ENCODE data around the gene HIF3A. TPM values are rescaled to one million over a fixed set of nuclear protein-coding genes. Genes with fewer than 3 reads are reported as not detected.

Gene HIF3A
- total RNA-seq, 1 donor from 2014 or later, result 79.3 TPM

DNA sequence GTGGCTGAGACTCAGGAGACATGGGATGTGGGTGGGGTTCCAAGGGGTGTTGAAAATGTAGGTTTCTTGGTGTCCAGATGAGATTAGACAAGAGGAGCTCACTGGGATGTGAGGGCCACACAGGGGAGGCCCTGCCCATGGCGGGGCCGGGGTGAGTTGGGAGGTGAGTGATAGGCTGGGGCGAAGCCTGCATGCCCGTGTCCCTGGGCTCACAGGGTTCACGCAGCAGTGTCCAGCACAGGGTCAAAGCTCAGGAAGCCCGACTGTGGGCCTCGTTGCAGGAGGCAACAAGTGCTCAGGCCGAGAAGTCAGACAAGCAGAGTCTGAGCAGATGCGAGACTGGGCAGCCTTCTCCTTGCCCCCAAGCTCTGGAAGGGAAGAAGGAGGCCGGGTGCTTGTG is 89.3 kb downstream of the HIF3A start:
- peaks cover 55 to 63% (median 56%) of the 10 kb centered on the region in 3 donors for H3K36me3 ChIP-seq (ENCODE audit: control insufficient read depth in 3 of 3, insufficient read depth in 3 of 3, low read length in 3 of 3)
- H3K9me3 ChIP-seq (ENCODE audit: control insufficient read depth in 3 of 3, low read length in 3 of 3), result no peaks in the 10 kb centered on the region
- H3K27me3 ChIP-seq (ENCODE audit: control insufficient read depth in 3 of 3, insufficient read depth in 3 of 3, low read length in 3 of 3), result no peaks in the 10 kb centered on the region

DNA sequence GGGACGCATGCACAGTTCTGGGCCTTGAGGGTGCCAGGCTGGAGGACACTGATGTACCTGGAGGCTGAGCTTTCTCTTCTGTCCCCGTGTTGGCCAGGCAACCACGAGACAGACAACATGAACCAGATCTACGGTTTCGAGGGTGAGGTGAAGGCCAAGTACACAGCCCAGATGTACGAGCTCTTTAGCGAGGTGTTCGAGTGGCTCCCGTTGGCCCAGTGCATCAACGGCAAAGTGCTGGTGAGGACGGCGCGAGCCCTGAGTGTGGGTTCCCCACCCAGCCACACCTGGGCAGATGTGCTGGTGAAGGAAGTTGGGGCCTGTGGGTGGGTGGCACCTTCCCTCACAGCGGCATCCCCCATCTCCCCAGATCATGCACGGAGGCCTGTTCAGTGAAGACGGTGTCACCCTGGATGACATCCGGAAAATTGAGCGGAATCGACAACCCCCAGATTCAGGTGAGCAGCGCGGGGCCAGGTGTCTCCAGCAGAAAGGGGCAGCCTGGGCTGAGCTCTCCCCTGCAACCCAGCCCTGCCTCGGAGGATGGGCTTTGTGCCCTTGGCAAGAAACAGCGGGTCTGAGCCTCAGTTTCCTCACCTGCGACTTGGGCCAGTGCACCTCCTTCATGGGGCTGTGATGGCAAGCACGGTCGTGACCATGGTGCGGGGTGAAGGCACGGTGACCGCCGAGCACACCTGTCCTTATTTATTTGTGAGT is 90.3 kb downstream of the HIF3A start:
- Histone ChIP-seq H3K36me3 (ENCODE audit: control insufficient read depth in 3 of 3, insufficient read depth in 3 of 3, low read length in 3 of 3) (peaks cover 56 to 65% (median 59%) of the 10 kb centered on the region in 3 donors), H3K27me3 (ENCODE audit: control insufficient read depth in 3 of 3, insufficient read depth in 3 of 3, low read length in 3 of 3) (no peaks in the 10 kb centered on the region), H3K27ac (ENCODE audit: low read depth, low read length) (no peak overlapping the region), H3K4me3 (ENCODE audit: low read length in 3 of 3) (no peak overlapping the region), H3K9ac (ENCODE audit: low read depth in 1 of 3, low read length in 3 of 3) (no peak overlapping the region), H3K9me3 (ENCODE audit: control insufficient read depth in 3 of 3, low read length in 3 of 3) (no peaks in the 10 kb centered on the region), H3K4me1 (ENCODE audit: control insufficient read depth in 3 of 3, insufficient read depth in 3 of 3, low read length in 3 of 3) (peaks cover 0 to 3% (median 0%) of the 10 kb centered on the region in 3 donors)

More for the DNA sequence above, 89.3 kb downstream of the HIF3A start:
- Histone ChIP-seq H3K9ac (ENCODE audit: low read depth in 1 of 3, low read length in 3 of 3) (no peak overlapping the region), H3K27ac (ENCODE audit: low read depth, low read length) (no peak overlapping the region), H3K4me3 (ENCODE audit: low read length in 3 of 3) (no peak overlapping the region), H3K4me1 (ENCODE audit: control insufficient read depth in 3 of 3, insufficient read depth in 3 of 3, low read length in 3 of 3) (peaks cover 0 to 3% (median 0%) of the 10 kb centered on the region in 3 donors)

DNA sequence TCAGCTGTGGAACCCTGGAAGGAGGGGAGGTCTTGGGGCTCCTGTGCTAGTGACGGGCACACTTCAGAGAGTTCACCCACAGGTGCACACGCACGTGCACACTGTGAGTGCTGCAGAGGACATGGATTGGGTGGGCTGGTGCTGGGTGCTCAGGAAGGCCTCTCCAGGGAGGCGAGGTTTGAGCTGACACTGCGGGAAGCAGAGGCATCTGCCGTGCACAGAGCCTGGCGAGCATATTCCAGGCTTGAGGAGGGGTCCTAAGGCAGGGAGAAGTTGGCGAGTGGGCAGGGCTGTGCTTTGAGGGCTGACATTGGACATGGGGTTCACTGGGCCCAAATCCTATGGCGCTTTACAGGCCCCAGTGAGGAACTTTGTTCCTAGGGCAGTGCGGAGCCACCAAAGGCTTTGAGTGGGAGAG is 90.9 kb downstream of the HIF3A start:
- no peak overlapping the region for H3K4me3 ChIP-seq (ENCODE audit: low read length in 3 of 3)

DNA sequence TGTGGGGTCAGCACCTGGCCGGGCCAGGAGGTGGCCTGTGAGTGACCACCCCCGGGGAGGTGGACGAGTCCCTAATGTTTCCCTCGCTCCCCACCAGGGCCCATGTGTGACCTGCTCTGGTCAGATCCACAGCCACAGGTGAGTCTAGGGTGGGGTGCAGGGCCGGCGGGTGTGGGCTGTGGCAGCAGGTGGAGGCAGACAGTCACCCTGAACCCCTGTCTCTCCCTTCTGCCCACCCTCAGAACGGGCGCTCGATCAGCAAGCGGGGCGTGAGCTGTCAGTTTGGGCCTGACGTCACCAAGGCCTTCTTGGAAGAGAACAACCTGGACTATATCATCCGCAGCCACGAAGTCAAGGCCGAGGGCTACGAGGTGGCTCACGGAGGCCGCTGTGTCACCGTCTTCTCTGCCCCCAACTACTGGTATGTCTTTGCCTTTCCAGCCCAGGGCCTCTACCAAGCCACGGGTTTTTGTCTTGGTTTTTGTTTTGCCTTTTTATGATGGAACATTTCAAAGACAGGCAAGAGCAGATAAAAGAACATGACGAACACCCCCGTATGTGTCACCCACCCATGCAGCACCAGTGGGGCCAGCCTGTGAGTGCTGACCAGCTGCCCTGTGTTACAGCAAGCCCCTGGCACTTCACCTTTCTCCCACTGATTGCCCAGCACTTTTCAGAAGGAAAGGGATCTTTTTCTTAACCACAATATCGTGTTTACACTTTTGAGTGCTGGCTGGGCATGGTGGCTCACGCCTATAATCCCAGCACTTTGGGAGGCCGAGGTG is 91.7 kb downstream of the HIF3A start:
- no peak overlapping the region for H3K9ac ChIP-seq (ENCODE audit: low read depth in 1 of 3, low read length in 3 of 3)
- H3K4me1 ChIP-seq (ENCODE audit: control insufficient read depth in 3 of 3, insufficient read depth in 3 of 3, low read length in 3 of 3), result peaks cover 0 to 7% (median 0%) of the 10 kb centered on the region in 3 donors
- H3K36me3 ChIP-seq (ENCODE audit: control insufficient read depth in 3 of 3, insufficient read depth in 3 of 3, low read length in 3 of 3), result peaks cover 56 to 63% (median 59%) of the 10 kb centered on the region in 3 donors
- no peak overlapping the region for H3K27ac ChIP-seq (ENCODE audit: low read depth, low read length)
- no peak overlapping the region for H3K4me3 ChIP-seq (ENCODE audit: low read length in 3 of 3)
- no peaks in the 10 kb centered on the region for H3K9me3 ChIP-seq (ENCODE audit: control insufficient read depth in 3 of 3, low read length in 3 of 3)
- H3K27me3 ChIP-seq (ENCODE audit: control insufficient read depth in 3 of 3, insufficient read depth in 3 of 3, low read length in 3 of 3), result no peaks in the 10 kb centered on the region

More for the DNA sequence above, 90.9 kb downstream of the HIF3A start:
- Histone ChIP-seq H3K27me3 (ENCODE audit: control insufficient read depth in 3 of 3, insufficient read depth in 3 of 3, low read length in 3 of 3) (no peaks in the 10 kb centered on the region), H3K9me3 (ENCODE audit: control insufficient read depth in 3 of 3, low read length in 3 of 3) (no peaks in the 10 kb centered on the region), H3K9ac (ENCODE audit: low read depth in 1 of 3, low read length in 3 of 3) (no peak overlapping the region), H3K27ac (ENCODE audit: low read depth, low read length) (no peak overlapping the region), H3K36me3 (ENCODE audit: control insufficient read depth in 3 of 3, insufficient read depth in 3 of 3, low read length in 3 of 3) (peaks cover 56 to 64% (median 59%) of the 10 kb centered on the region in 3 donors), H3K4me1 (ENCODE audit: control insufficient read depth in 3 of 3, insufficient read depth in 3 of 3, low read length in 3 of 3) (peaks cover 0 to 7% (median 0%) of the 10 kb centered on the region in 3 donors)

DNA sequence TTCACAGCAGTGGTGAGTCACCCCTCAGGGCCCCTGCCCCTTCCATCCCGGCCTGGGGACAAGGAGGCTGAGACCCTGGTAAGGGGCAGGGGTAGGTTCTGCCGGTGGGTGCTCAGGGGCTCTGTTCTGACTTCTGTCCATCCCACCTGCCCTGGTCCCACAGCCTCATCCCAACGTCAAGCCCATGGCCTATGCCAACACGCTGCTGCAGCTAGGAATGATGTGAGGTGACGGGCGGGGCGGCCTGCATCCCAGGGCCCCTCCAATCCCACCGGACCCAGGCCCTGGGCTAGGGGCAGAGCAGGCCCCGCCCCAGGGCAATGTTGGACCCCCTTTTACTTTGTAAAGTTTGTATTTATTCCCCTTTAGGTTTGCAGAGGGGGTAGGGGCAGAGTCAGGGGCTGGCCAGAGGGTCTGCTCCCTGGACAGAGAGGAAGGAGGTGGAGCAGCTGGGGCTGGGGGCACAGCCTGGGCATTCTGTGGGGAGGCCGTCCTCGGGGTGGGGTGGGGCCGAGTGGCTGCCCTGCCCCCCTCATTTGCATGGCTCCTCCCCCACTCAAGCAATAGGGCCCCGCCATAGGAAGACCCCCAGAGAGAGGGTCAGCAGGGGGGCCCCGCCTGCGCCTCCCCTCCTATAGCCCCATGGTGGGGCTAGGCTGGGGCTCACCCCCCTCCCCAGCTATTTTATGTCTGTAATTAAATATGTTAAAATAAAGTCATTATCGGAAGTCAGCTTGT is 93.4 kb downstream of the HIF3A start:
- peaks cover 0 to 4% (median 0%) of the 10 kb centered on the region in 3 donors for H3K4me1 ChIP-seq (ENCODE audit: control insufficient read depth in 3 of 3, insufficient read depth in 3 of 3, low read length in 3 of 3)
- peaks cover 44 to 47% (median 46%) of the 10 kb centered on the region in 3 donors for H3K36me3 ChIP-seq (ENCODE audit: control insufficient read depth in 3 of 3, insufficient read depth in 3 of 3, low read length in 3 of 3)
- H3K27me3 ChIP-seq (ENCODE audit: control insufficient read depth in 3 of 3, insufficient read depth in 3 of 3, low read length in 3 of 3), result no peaks in the 10 kb centered on the region
- no peak overlapping the region for H3K27ac ChIP-seq (ENCODE audit: low read depth, low read length)
- H3K9ac ChIP-seq (ENCODE audit: low read depth in 1 of 3, low read length in 3 of 3), result no peak overlapping the region
- H3K9me3 ChIP-seq (ENCODE audit: control insufficient read depth in 3 of 3, low read length in 3 of 3), result no peaks in the 10 kb centered on the region
- no peak overlapping the region for H3K4me3 ChIP-seq (ENCODE audit: low read length in 3 of 3)

DNA sequence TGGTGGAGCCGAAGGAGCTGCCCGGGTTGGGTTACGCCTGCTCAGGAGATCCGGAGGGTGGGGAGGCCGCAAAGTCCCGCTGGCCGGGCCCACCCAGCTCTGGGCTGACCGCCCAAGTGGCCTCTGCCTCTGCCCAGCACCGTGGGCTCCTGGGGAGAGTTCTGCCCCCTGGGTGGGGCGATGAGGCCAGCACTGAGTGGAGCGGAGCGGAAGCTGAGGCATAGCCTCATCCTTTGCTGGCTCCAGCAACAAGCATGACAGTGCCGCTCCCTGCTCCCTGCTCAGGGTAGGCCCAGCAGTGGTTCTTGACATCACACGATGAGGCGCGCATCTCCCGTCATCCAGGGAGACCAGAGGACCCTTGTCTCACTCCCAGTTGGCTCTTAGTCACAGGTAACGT is 94.0 kb downstream of the HIF3A start:
- Histone ChIP-seq H3K9me3 (ENCODE audit: control insufficient read depth in 3 of 3, low read length in 3 of 3) (no peaks in the 10 kb centered on the region), H3K27me3 (ENCODE audit: control insufficient read depth in 3 of 3, insufficient read depth in 3 of 3, low read length in 3 of 3) (no peaks in the 10 kb centered on the region), H3K4me1 (ENCODE audit: control insufficient read depth in 3 of 3, insufficient read depth in 3 of 3, low read length in 3 of 3) (peaks cover 0 to 4% (median 0%) of the 10 kb centered on the region in 3 donors), H3K4me3 (ENCODE audit: low read length in 3 of 3) (no peak overlapping the region), H3K27ac (ENCODE audit: low read depth, low read length) (no peak overlapping the region), H3K36me3 (ENCODE audit: control insufficient read depth in 3 of 3, insufficient read depth in 3 of 3, low read length in 3 of 3) (peaks cover 44 to 47% (median 46%) of the 10 kb centered on the region in 3 donors), H3K9ac (ENCODE audit: low read depth in 1 of 3, low read length in 3 of 3) (no peak overlapping the region)

DNA sequence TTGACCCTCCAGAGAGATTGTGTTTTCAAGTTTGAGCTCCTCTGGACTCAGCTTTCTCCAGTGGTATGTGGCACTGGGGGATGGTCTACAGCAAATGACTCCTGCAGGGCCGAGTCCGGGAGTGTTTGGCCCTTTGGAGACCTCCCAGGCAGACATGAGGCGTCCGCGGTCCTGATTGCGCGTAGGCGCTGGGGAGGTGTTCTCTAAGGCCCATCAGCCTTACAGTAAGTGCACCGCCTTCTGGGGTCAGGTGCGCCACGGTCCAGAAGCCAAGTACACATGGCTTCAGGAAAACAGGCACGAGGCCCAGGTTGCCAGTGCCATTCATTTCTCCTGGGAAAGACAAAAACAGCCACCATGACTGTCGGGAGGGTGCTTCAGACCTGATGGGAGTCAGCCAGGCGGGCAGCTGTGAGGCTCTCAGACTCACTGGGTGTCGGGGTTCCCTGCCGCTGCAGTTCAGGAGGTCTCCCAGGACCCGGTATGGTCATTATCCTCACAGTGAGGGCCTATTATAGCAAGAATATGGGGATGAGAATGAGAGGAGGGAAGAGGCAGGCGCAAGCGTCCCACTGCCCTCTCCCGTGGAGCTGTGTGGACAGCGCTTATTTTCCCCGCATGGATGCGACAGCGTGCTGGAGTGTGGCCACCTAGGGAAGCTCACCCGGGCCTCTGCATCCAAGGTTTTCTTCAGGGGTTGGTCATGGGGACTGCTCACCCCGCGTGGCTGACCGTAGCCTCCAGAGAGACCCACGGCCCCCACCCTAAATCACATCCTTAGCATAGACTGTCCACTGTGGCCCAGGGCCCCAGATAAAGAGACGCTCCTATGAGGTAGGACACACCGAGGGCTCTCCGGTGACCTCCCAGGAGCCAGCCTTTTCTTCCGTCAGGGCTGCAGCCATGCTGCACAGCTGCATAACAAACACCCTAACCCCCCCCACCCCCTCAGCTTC is 94.7 kb downstream of the HIF3A start:
- H3K9ac ChIP-seq (ENCODE audit: low read depth in 1 of 3, low read length in 3 of 3), result no peak overlapping the region
- no peak overlapping the region for H3K4me3 ChIP-seq (ENCODE audit: low read length in 3 of 3)
- H3K9me3 ChIP-seq (ENCODE audit: control insufficient read depth in 3 of 3, low read length in 3 of 3), result no peaks in the 10 kb centered on the region
- no peak overlapping the region for H3K27ac ChIP-seq (ENCODE audit: low read depth, low read length)
- H3K36me3 ChIP-seq (ENCODE audit: control insufficient read depth in 3 of 3, insufficient read depth in 3 of 3, low read length in 3 of 3), result peaks cover 43 to 45% (median 44%) of the 10 kb centered on the region in 3 donors
- H3K4me1 ChIP-seq (ENCODE audit: control insufficient read depth in 3 of 3, insufficient read depth in 3 of 3, low read length in 3 of 3), result peaks cover 0 to 4% (median 0%) of the 10 kb centered on the region in 3 donors
- H3K27me3 ChIP-seq (ENCODE audit: control insufficient read depth in 3 of 3, insufficient read depth in 3 of 3, low read length in 3 of 3), result no peaks in the 10 kb centered on the region

DNA sequence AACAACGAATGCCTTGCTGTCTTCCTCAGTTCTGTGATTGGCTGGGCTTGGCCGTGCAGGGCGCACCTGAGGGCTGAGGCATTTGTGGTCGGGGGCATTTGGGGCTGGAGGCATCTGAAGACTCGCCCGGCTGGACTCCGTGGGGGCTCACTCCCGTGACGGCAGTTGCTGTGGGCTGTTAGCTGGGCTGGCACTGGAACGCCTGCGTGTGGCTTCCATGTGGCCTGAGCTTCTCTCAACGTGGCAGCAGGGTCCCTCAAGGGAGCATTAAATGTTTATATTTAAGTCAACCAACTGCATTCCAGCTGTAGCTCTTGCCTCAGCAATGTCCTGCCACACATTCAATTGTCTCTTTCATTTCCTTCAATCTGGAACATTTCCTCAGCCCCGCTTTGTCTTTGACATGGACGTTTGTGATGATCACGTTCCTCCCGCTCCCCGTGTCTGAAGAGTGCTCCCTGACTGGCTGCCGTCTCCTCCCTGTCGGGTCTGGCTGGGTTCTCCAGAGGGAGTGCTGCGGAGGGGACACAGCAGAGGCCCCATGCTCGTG is 95.5 kb downstream of the HIF3A start:
- H3K27ac ChIP-seq (ENCODE audit: low read depth, low read length), result no peak overlapping the region
- peaks cover 37 to 39% (median 38%) of the 10 kb centered on the region in 3 donors for H3K36me3 ChIP-seq (ENCODE audit: control insufficient read depth in 3 of 3, insufficient read depth in 3 of 3, low read length in 3 of 3)
- no peak overlapping the region for H3K9ac ChIP-seq (ENCODE audit: low read depth in 1 of 3, low read length in 3 of 3)
- no peaks in the 10 kb centered on the region for H3K9me3 ChIP-seq (ENCODE audit: control insufficient read depth in 3 of 3, low read length in 3 of 3)
- no peaks in the 10 kb centered on the region for H3K27me3 ChIP-seq (ENCODE audit: control insufficient read depth in 3 of 3, insufficient read depth in 3 of 3, low read length in 3 of 3)
- no peak overlapping the region for H3K4me3 ChIP-seq (ENCODE audit: low read length in 3 of 3)
- H3K4me1 ChIP-seq (ENCODE audit: control insufficient read depth in 3 of 3, insufficient read depth in 3 of 3, low read length in 3 of 3), result peaks cover 0 to 4% (median 0%) of the 10 kb centered on the region in 3 donors

DNA sequence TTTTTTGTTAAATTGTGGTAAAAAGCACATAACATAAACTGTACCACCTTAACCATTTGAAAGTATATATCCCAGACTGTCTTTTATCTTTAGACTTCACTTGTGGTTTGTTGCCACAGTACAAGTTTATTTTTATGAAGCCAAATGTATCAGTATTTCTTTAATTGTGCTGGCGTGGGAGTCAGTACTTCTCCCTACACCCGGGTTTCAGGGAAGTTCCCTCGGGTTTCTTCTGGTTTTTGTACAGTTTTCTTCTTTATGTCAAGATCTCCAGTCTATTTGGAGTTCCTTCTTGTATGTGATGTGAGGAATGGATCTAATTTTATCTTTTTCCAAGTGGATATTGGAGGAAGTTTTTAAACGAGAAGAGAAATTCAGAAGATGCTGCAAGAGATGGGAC is 96.0 kb downstream of the HIF3A start:
- Histone ChIP-seq H3K27ac (ENCODE audit: low read depth, low read length) (no peak overlapping the region), H3K9ac (ENCODE audit: low read depth in 1 of 3, low read length in 3 of 3) (peak overlapping the region in 1 of 3 donors; percentile 9), H3K27me3 (ENCODE audit: control insufficient read depth in 3 of 3, insufficient read depth in 3 of 3, low read length in 3 of 3) (no peaks in the 10 kb centered on the region), H3K9me3 (ENCODE audit: control insufficient read depth in 3 of 3, low read length in 3 of 3) (no peaks in the 10 kb centered on the region), H3K4me3 (ENCODE audit: low read length in 3 of 3) (no peak overlapping the region), H3K36me3 (ENCODE audit: control insufficient read depth in 3 of 3, insufficient read depth in 3 of 3, low read length in 3 of 3) (peaks cover 32 to 33% (median 32%) of the 10 kb centered on the region in 3 donors), H3K4me1 (ENCODE audit: control insufficient read depth in 3 of 3, insufficient read depth in 3 of 3, low read length in 3 of 3) (peaks cover 0 to 4% (median 0%) of the 10 kb centered on the region in 3 donors)
